OCI-LY7 (cell line): ENCODE measurements around the gene DPM1.

Experiments
- CTCF ChIP-seq: fragments of 200-600 bp; sonication (generic); conservative IDR thresholded peaks from 2 replicates; pipeline ENCODE4 v1.5.1; 2014; ENCODE audit warnings: mild to moderate bottlenecking, antibody characterized with exemption, low read length, moderate library complexity, mixed read lengths
- EZH2phosphoT487 ChIP-seq: fragments of 200-600 bp; sonication (generic); IDR thresholded peaks from 2 replicates; pipeline ENCODE4 v1.6.1; 2018; ENCODE audit warnings: low read depth, borderline replicate concordance, mild to moderate bottlenecking, mixed run types, antibody characterized with exemption, low read length, moderate library complexity, mixed read lengths

- TF ChIP-seq CTCF (no peak), EZH2phosphoT487 (no peak)
These were observed 59.9 kb downstream of the DPM1 start for GRCh38 chr20:50898475-50898874.
